ENCODE data around the gene KLHL29. TPM values are rescaled to one million over a fixed set of nuclear protein-coding genes. Genes with fewer than 3 reads are reported as not detected.
A peak's percentile ranks its signal among the peaks of the same experiment; 100 is the strongest.

Gene KLHL29
- polyA plus RNA-seq, 6 donors from 2014 or later: 0.08 to 0.50 (median 0.28) TPM; not detected in 2

- ATAC-seq (ENCODE audit: low read depth in 2 of 2): no peak
- DNase-seq: no peak
- Mint-ChIP-seq H3K9me3 (peaks cover 0 to 2% (median 0%) of the 10 kb centered on the region in 7 donors), H3K27ac (no peak overlapping the region), H3K4me3 (peak overlapping the region in 1 of 8 donors; percentile 30), H3K36me3 (no peaks in the 10 kb centered on the region), H3K27me3 (peaks cover 0 to 11% (median 0%) of the 10 kb centered on the region in 3 donors), H3K4me1 (no peaks in the 10 kb centered on the region)
Observed at GRCh38 chr2:23630961-23631360, 246.0 kb downstream of the KLHL29 start.

DNA sequence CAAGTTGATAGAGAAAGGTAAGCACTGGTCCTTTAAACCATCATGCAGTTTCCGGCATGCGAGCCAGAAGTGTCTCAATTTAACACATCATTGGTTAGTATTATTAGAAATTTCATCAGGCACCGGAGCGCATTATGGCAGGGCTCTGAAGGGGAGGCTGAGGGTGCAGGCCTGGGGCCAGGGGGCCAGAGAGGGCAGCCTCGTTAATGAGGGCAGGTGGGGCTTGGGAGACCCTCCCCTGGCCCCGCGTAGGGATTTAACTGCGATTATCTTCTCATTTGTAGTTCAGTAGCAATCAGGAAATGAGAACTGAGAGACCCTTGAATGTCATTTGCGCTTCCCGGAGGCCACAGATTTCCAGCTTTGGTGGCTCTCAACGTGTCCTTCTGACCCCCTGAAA is 246.4 kb downstream of the KLHL29 start:
- ATAC-seq (ENCODE audit: low read depth in 2 of 2): no peak
- Mint-ChIP-seq H3K9me3 (peaks cover 0 to 2% (median 0%) of the 10 kb centered on the region in 7 donors), H3K4me1 (no peaks in the 10 kb centered on the region), H3K4me3 (no peak overlapping the region), H3K36me3 (no peaks in the 10 kb centered on the region), H3K27me3 (peaks cover 0 to 11% (median 0%) of the 10 kb centered on the region in 3 donors), H3K27ac (no peak overlapping the region)
- no peak for DNase-seq

- ATAC-seq (ENCODE audit: low read depth in 2 of 2) (no peak), DNase-seq (no peak)
- Mint-ChIP-seq H3K4me1 (no peaks in the 10 kb centered on the region), H3K27ac (no peak overlapping the region), H3K27me3 (peaks cover 0 to 11% (median 0%) of the 10 kb centered on the region in 3 donors), H3K9me3 (no peaks in the 10 kb centered on the region), H3K36me3 (no peaks in the 10 kb centered on the region), H3K4me3 (no peak overlapping the region)
Observed at GRCh38 chr2:23632386-23632785, 247.4 kb downstream of the KLHL29 start.

GRCh38 chr2:23632831-23633395 is 247.9 kb downstream of the KLHL29 start:
- H3K27ac Mint-ChIP-seq: no peak overlapping the region
- DNase-seq: no peak

GRCh38 chr2:23633966-23634365 is 249.0 kb downstream of the KLHL29 start:
- Mint-ChIP-seq H3K27ac (peak overlapping the region in 2 of 6 donors; percentile 42 to 47), H3K27me3 (peaks cover 0 to 11% (median 0%) of the 10 kb centered on the region in 3 donors), H3K36me3 (no peaks in the 10 kb centered on the region), H3K4me3 (no peak overlapping the region), H3K9me3 (peaks cover 0 to 2% (median 0%) of the 10 kb centered on the region in 7 donors), H3K4me1 (no peaks in the 10 kb centered on the region)
- ATAC-seq (ENCODE audit: low read depth in 2 of 2) (no peak), DNase-seq (no peak)

More at GRCh38 chr2:23632831-23633395, 247.9 kb downstream of the KLHL29 start:
- Mint-ChIP-seq H3K4me1 (no peaks in the 10 kb centered on the region), H3K27me3 (peaks cover 0 to 11% (median 0%) of the 10 kb centered on the region in 3 donors), H3K9me3 (no peaks in the 10 kb centered on the region), H3K36me3 (no peaks in the 10 kb centered on the region), H3K4me3 (no peak overlapping the region)
- ATAC-seq (ENCODE audit: low read depth in 2 of 2): no peak

- Mint-ChIP-seq H3K4me1 (no peaks in the 10 kb centered on the region), H3K36me3 (no peaks in the 10 kb centered on the region), H3K27me3 (no peaks in the 10 kb centered on the region), H3K9me3 (peaks cover 0 to 2% (median 0%) of the 10 kb centered on the region in 7 donors), H3K27ac (no peak overlapping the region), H3K4me3 (no peak overlapping the region)
- DNase-seq (no peak), ATAC-seq (ENCODE audit: low read depth in 2 of 2) (no peak)
Observed at GRCh38 chr2:23635442-23636340, 250.7 kb downstream of the KLHL29 start.

- no peaks in the 10 kb centered on the region for H3K27me3 Mint-ChIP-seq
- ATAC-seq (ENCODE audit: low read depth in 2 of 2): no peak
- H3K4me3 Mint-ChIP-seq: no peak overlapping the region
- DNase-seq: no peak
- H3K36me3 Mint-ChIP-seq: no peaks in the 10 kb centered on the region
- no peaks in the 10 kb centered on the region for H3K4me1 Mint-ChIP-seq
- H3K9me3 Mint-ChIP-seq: peaks cover 0 to 2% (median 0%) of the 10 kb centered on the region in 7 donors
- no peak overlapping the region for H3K27ac Mint-ChIP-seq
Observed at GRCh38 chr2:23636426-23636825, 251.4 kb downstream of the KLHL29 start.

DNA sequence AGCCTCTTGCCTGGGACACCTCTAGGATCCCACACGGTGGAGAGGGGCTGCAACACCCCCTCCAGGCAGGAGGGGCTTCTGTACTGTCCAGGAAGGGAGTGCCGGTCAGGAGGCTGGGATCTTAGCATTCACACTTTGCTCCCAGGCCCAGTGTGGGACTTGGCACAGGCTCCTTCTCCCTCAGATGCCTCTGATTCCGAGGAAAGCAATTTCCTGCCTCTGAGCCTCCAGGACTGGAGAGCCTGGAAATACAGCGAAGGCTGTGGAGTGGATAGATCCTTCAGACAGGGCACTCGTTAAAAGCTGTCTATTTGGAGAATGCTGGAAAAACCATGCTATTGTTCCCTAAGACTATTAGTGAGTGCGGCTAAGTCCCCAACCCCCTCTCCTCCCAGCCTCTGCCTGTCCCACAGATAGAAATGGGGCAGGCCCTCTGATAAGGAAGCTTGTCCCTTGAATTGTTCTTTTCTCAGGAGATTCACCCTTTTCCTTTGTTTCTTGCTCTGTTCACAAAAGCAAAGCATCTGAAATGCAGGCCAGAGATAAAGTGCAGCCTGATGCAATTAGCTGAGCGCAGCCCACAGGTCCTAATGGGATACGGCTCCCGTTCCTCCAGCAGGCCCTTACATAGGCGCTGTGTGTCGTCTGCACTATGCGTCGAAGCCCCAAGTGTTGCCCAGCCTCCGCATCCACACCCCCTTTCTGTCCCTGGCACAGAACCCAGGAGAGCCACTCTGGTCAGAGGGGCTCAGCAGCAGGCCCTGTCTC is 252.2 kb downstream of the KLHL29 start:
- ATAC-seq (ENCODE audit: low read depth in 2 of 2) (no peak), DNase-seq (no peak)
- Mint-ChIP-seq H3K9me3 (peaks cover 0 to 4% (median 0%) of the 10 kb centered on the region in 7 donors), H3K36me3 (no peaks in the 10 kb centered on the region), H3K27ac (peak overlapping the region in 1 of 6 donors; percentile 81), H3K27me3 (no peaks in the 10 kb centered on the region), H3K4me3 (no peak overlapping the region), H3K4me1 (no peaks in the 10 kb centered on the region)

- DNase-seq: no peak
Observed at GRCh38 chr2:23639406-23639982, 254.5 kb downstream of the KLHL29 start.

GRCh38 chr2:23640711-23641110 is 255.7 kb downstream of the KLHL29 start:
- DNase-seq (no peak), ATAC-seq (ENCODE audit: low read depth in 2 of 2) (no peak)
- Mint-ChIP-seq H3K4me1 (no peaks in the 10 kb centered on the region), H3K9me3 (peaks cover 0 to 5% (median 0%) of the 10 kb centered on the region in 7 donors), H3K27ac (no peak overlapping the region), H3K27me3 (no peaks in the 10 kb centered on the region), H3K36me3 (no peaks in the 10 kb centered on the region), H3K4me3 (no peak overlapping the region)

More at GRCh38 chr2:23639406-23639982, 254.5 kb downstream of the KLHL29 start:
- no peak for ATAC-seq (ENCODE audit: low read depth in 2 of 2)
- Mint-ChIP-seq H3K36me3 (no peaks in the 10 kb centered on the region), H3K27ac (no peak overlapping the region), H3K4me3 (no peak overlapping the region), H3K27me3 (no peaks in the 10 kb centered on the region), H3K4me1 (no peaks in the 10 kb centered on the region), H3K9me3 (peaks cover 0 to 5% (median 0%) of the 10 kb centered on the region in 7 donors)

DNA sequence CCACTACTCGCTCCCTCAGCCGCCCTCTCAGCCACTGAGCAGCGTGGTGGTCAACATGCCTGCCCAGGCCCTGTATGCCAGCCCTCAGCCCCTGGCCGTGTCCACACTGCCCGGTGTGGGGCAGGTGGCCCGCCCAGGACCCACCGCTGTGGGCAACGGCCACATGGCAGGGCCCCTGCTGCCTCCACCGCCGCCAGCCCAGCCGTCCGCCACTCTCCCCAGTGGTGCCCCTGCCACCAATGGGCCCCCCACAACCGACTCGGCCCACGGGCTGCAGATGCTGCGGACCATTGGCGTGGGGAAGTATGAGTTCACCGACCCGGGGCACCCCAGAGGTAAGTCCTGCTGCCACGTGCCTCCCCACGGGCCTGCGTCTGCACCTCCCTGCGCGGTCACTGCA is 257.5 kb downstream of the KLHL29 start:
- DNase-seq (no peak), ATAC-seq (ENCODE audit: low read depth in 2 of 2) (no peak)
- Mint-ChIP-seq H3K36me3 (no peaks in the 10 kb centered on the region), H3K9me3 (peaks cover 0 to 5% (median 0%) of the 10 kb centered on the region in 7 donors), H3K4me3 (no peak overlapping the region), H3K27ac (no peak overlapping the region), H3K4me1 (no peaks in the 10 kb centered on the region), H3K27me3 (no peaks in the 10 kb centered on the region)

DNA sequence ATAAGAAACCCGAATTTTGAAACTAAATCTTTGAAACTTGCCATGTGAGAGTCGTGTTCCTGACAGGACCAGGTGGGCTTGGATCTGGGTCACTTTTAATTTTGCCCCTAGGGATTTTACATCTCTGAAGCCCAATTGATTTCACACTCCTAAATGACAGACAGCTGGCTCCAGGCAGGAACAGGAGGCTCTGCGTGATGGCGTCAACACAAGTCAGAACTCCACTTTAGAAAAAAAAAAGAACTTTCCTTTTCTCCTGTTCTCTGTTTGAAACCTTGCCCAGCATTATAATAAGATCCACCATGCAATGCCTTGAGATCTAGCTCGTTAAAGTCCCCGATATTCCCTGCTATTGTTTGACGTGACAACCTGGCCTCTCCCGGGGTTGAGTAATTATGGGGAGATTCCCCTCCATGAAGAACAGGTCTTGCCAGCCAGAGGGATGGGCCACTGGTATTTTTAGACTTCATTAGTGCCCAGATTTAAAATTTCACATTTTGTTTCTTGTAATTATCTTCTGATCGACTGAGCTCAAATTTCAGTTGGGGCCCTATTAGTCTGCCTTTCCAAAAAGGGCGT is 260.3 kb downstream of the KLHL29 start:
- Mint-ChIP-seq H3K4me1 (no peaks in the 10 kb centered on the region), H3K4me3 (no peak overlapping the region), H3K27ac (no peak overlapping the region), H3K9me3 (peaks cover 0 to 3% (median 0%) of the 10 kb centered on the region in 7 donors), H3K27me3 (peaks cover 0 to 8% (median 0%) of the 10 kb centered on the region in 3 donors), H3K36me3 (no peaks in the 10 kb centered on the region)
- ATAC-seq (ENCODE audit: low read depth in 2 of 2) (no peak), DNase-seq (no peak)

- ATAC-seq (ENCODE audit: low read depth in 2 of 2): no peak
- Mint-ChIP-seq H3K4me3 (no peak overlapping the region), H3K27ac (no peak overlapping the region), H3K4me1 (no peaks in the 10 kb centered on the region), H3K27me3 (peaks cover 0 to 8% (median 0%) of the 10 kb centered on the region in 3 donors), H3K36me3 (no peaks in the 10 kb centered on the region), H3K9me3 (peaks cover 0 to 2% (median 0%) of the 10 kb centered on the region in 7 donors)
- no peak for DNase-seq
Observed at GRCh38 chr2:23647563-23647962, 262.6 kb downstream of the KLHL29 start.
